Left ventricle myocardium superior (tissue), 1 donor: ENCODE results near the gene FAM89B. TPM values are rescaled to one million over a fixed set of nuclear protein-coding genes. Genes with fewer than 3 reads are reported as not detected.

Source experiments
- ATAC-seq: fragments of 200-7000 bp; cut with Tn5 transposase; one replicate; pipeline ENCODE4 v1.9.1; 2020; ENCODE audit warnings: mild to moderate bottlenecking, moderate library complexity
- DNase-seq: peaks from one replicate; pipeline ENCODE4 v3.0.0-alpha.2; 2020
- intact Hi-C: fragments of 100-400 bp; cut with micrococcal nuclease; formaldehyde crosslinking; loops from one replicate; pipeline ENCODE4 v1.11.0; 2022
- total RNA-seq: library from RNA; stranded (reverse); fragmentation: NEBNext Ultra II Directional; extraction: Animal tissue kit (Norgen Biotek cat#: 25700); gene quantifications from one replicate; pipeline ENCODE4 v1.2.1, GENCODE V29; 2021
- donor health status: DM: no; HTN: yes; CAD: no; lungs with severe emphysema.

Gene FAM89B
- total RNA-seq, 1 donor from 2014 or later, result 39.3 TPM

- no peak for DNase-seq
- intact Hi-C loops, result loop anchor here (10.0 kb wide), 1 partner anchor 52 kb away; no protein-coding TSS in a partner anchor
- ATAC-seq, result no peak
Measured at GRCh38 chr11:65596520-65596919, 24.2 kb downstream of the FAM89B start.

DNA sequence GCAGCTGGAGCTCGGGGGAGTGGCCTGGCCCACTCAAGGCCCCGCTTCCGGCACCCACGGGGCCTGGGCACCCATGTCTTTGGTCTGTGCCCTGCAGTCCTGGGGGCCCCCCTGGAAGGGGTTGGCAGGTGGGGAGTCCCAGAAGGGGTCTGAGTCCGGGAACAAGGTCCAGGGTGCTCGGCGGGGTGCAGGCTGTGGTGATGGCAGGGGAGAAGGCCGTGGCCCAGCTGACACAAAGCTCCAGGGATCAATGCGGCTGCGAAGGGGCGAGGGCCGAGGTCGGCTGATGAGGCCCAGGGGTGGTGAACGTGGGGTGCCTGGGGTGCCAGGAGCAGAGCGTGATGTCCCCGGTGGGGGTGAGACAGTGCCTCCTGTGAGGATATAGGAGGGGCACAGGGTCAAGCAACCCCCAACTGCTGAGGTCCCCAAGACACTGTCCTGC, 25.9 kb downstream of the FAM89B start:
- ATAC-seq (no peak), DNase-seq (no peak)
- intact Hi-C loops, result loop anchor here (10.0 kb wide), 1 partner anchor 53 kb away; no protein-coding TSS in a partner anchor

DNA sequence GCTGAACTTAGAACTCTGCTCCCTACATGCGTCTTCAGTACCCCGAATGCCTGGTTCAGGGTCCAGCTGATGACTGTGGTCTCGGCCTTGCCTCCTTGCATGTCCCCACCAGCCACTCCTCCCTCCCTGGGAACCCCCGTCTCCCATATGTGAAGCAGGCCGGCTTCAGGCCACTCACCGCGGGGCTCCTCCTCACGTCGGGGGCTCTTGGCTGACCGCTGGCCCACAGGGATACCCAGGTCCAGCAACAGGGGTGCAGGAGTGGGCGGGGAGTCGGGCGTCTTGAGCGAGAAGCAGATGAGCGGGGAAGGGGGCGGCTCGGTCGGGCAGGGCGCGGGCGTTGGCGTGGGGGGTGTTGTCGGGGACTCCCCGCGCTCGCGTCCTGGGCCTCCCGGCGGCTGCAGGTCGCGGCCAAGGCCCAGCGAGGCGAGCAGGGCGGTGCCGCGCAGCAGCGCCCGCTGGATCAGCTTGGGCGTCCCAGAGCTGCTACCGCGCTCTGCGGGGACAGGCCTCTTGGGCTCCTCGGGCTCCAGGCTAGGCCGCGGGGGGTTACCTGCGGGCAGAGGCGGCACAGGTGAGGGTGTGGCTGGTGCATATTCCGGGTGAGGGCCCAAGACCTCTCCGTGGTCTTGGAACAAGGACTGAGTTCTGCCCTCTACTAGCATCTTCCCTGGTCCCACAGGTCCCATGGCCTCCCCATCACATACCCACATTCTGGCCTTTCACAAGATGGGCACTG, 27.0 kb downstream of the FAM89B start:
- ATAC-seq (no peak), DNase-seq (no peak)
- intact Hi-C loops, result loop anchor here (10.0 kb wide), 1 partner anchor 55 kb away; no protein-coding TSS in a partner anchor

DNA sequence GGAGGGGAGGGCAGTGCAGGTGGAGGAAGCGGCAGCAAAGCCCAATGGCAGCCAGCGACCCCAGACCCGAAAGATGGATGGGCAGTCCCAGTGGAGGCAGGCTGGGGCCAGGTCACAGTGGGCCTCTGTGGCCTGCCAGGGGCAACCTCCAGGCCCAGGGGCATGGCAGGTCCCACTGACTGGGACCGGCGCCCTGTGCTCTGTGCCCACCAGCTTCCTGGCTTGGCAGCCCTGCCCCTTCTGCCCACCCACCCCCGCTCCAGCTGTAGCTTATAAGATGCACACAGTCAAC, 27.6 kb downstream of the FAM89B start:
- ATAC-seq, result no peak
- intact Hi-C loops, result loop anchor here (10.0 kb wide), 1 partner anchor 55 kb away; no protein-coding TSS in a partner anchor

GRCh38 chr11:65604258-65604657, 31.9 kb downstream of the FAM89B start:
- ATAC-seq, result no peak
- intact Hi-C loops, result no loop called here
- no peak for DNase-seq

More for the DNA sequence above, 27.6 kb downstream of the FAM89B start:
- no peak for DNase-seq

DNA sequence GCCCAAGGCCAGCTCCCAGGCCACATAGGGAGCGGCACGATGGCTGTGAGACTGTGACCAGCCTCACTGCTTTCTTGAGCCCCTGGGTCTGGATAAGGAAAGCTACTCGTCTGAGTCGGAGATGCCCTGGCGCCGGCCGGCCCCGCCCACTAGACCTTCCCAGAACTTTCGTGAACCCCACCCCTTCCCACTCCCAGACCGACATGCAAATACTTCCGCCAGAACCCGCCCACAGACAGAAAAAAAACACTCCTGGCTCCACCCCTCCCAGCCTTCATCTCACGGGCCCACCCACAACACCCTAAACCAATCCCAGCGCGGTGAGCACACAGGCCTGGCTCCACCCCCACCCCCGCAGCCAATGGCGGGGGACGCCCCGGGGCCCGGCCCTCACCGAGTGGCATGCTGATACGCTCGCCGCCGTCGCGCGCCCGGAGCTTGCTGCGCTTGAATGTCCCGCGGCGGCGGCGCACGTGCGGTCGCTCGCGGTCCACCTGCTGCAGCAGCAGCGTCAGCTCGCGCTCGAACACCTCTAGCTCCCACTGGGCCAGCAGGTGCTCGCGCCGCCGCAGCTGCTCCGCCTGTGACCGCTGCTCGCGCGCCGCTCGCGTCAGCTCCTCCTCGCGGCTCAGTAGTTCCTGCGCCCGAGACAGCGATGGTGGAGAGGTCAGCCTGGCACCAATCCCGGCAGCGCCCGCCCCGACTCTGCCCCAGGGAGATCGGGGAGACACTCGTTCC, 34.7 kb downstream of the FAM89B start:
- ATAC-seq (peak; percentile 96), DNase-seq (peak; percentile 95)
- intact Hi-C loops, result no loop called here

GRCh38 chr11:65607614-65608426, 35.5 kb downstream of the FAM89B start:
- ATAC-seq (no peak), DNase-seq (no peak)
- intact Hi-C loops, result no loop called here

GRCh38 chr11:65609229-65609628, 36.9 kb downstream of the FAM89B start:
- intact Hi-C loops, result no loop called here
- DNase-seq (no peak), ATAC-seq (no peak)

DNA sequence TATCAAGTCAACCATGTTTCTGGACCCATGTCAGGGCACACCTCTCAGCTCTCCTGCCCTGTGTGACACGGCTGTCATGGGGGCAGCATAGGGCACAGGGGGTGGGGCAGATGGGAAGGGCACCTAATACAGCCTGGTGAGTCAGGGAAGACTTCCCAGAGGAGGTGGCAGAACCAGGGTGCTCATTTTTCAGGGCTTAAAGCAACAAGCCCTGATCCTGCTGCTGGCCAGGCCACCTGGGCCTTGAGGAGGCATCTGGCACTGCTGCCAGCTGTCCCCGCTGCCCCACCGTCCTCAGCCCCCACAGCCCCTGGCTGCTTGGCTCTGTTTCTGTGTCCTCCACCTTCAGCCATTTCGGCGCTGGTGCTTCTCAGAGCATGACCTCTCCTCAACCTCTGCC, 37.3 kb downstream of the FAM89B start:
- intact Hi-C loops, result no loop called here
- no peak for ATAC-seq
- no peak for DNase-seq

GRCh38 chr11:65610404-65610803, 38.1 kb downstream of the FAM89B start:
- DNase-seq (no peak), ATAC-seq (no peak)
- intact Hi-C loops, result no loop called here

DNA sequence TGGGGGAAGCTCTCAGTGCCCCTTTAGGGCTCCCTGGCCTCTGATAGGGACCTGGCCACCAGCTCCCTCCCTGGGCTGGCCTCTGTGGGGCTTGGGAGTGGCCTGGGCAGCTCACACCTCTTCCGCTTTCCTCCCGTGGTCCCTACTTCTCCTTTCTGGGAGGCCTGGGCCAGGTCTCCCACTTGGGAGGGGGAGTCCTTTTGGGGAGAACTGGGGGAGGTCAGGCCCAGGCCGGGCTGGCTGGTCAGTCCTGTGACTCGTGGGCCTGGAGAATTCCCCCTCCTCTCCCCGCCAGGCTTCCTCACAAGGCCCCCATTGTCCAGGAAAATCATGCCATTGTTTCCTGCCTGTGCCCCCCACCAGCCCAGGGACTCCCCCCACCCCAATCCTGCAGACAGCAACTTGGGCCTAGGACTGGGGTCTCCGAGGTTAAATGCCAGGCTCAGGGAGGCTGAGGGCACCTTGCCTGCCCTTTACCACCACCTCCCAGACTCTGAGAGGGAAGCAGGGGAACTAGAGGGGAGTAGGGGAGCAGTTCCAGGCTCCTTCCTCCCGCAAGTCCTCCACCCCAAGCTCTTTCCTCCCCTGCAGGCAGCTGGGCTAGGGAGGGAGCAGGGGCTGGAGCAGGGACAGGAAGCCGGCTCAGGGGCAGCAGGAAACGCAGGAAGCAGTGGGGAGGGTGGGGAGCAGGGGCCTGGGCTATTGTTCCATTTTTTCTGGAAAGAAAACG, 38.9 kb downstream of the FAM89B start:
- DNase-seq, result peak; percentile 70
- ATAC-seq, result no peak
- intact Hi-C loops, result no loop called here

- intact Hi-C loops, result no loop called here
- DNase-seq (no peak), ATAC-seq (no peak)
Measured at GRCh38 chr11:65611758-65612603, 39.6 kb downstream of the FAM89B start.

- no peak for ATAC-seq
- no peak for DNase-seq
- intact Hi-C loops, result no loop called here
Measured at GRCh38 chr11:65612691-65613090, 40.4 kb downstream of the FAM89B start.

DNA sequence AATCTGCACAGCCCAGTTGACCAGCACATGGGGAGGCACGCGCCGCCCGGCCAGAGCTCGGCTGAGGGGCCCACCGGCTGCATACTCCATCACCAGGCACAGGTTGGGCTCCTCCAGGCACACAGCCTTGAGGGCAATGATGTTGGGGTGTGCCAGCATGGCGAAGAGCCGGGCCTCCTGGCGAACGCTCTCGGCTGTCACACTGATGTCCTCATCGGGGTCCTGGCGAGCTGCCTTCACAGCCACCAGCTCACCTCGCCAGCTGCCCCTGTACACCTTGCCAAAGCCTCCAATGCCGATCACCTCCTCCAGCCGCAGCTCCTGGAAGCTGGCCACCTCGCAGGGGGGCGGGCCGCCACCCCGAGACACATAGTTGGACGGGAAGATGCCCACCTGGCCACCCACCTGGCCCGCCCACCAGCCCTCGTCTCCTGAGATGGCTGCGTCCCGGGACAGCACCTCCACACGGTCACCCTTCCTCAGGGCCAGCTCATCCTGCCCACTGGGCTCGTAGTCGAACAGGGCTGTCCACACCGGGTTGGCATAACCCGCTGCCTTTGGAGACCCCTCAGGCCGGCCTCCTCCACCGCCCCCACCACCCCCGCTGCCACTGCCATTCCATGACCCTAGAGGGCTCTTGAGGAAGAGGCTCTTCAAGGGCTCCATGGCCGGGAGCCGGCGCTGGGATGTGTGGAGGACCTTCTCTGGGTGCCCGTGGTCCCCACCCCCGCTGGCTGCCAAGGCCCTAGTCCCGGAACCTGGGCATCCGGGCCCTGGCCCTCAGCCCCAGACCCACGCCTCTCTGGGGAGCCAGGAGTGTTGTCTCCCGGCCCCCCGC, 41.0 kb downstream of the FAM89B start:
- intact Hi-C loops, result no loop called here
- DNase-seq (peak; percentile 57), ATAC-seq (no peak)

- ATAC-seq, result peak; percentile 81
- peak; percentile 100 for DNase-seq
- intact Hi-C loops, result no loop called here
Measured at GRCh38 chr11:65615229-65615949, 43.1 kb downstream of the FAM89B start, which contains the start of gene PCNX3. Gene PCNX3, plus strand, starts transcription at chr11:65615776. Its CDS starts 536 bp downstream, at chr11:65616312.

DNA sequence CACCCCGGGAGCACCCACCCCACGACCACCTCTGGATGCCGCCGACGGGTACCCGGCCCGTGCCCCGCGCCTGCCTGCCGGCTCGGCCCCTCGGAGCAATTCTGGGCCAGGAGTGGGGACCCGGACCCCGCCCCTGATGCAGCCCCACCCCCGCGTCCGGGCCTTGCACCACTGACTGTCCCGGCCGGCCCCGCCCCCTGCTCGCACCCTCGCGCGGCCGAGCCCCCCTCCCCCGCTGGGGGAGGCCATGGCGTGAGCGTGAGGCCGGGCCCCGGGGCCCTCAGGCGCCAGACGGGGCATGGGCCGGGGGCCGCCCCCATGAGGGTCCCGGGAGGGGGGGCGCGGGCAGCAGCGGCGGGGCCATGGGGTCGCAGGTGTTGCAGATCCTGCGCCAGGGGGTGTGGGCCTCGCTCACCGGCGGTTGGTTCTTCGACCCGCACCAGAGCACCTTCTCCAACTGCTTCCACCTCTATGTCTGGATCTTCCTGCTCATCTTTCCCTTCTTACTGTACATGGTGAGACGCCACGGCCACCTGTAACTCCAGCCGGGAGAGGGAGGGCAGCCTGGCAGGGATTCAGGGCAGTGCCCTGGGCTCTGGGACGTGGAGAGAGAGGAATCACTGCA, 43.7 kb downstream of the FAM89B start:
- ATAC-seq (peak; percentile 0), DNase-seq (peak; percentile 77)
- intact Hi-C loops, result no loop called here
